SU-DHL-6 (cell line): ENCODE data around the gene TLK1.

ENCODE experiments used
- EZH2phosphoT487 ChIP-seq: fragments of 200-600 bp; sonication (generic), shearing (Covaris generic); conservative IDR thresholded peaks from 2 replicates; pipeline ENCODE4 v1.6.1; 2018; ENCODE audit warnings: mild to moderate bottlenecking, antibody characterized with exemption, low read length, moderate library complexity, mixed read lengths
- TF ChIP-seq, protein P1 (sequence below): fragments of 200-600 bp; sonication (generic); IDR thresholded peaks from one replicate; pipeline ENCODE4 v1.5.1; 2017; ENCODE audit warnings: antibody characterized with exemption, mild to moderate bottlenecking, low read length, moderate library complexity; ENCODE audit not compliant: insufficient read depth, poor library complexity, severe bottlenecking

DNA sequence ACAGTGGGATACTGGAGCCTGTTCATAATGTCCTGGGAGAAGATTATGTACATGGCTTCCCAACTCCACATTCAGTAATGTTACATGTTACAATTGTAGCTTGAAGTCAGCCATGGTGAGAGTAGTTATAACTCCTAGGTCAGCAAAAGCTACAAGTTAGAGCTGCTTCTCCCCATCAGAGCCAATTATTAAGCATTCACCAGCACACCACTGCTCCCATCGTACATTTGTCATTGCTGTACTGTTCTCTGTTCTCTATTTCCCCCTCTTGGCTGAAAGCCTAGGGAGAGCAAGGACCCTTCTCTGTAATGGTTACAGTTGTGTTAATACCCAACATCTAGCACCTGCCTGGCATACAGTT, 5.3 kb upstream of the TLK1 start:
- TF ChIP-seq, protein P1, sequence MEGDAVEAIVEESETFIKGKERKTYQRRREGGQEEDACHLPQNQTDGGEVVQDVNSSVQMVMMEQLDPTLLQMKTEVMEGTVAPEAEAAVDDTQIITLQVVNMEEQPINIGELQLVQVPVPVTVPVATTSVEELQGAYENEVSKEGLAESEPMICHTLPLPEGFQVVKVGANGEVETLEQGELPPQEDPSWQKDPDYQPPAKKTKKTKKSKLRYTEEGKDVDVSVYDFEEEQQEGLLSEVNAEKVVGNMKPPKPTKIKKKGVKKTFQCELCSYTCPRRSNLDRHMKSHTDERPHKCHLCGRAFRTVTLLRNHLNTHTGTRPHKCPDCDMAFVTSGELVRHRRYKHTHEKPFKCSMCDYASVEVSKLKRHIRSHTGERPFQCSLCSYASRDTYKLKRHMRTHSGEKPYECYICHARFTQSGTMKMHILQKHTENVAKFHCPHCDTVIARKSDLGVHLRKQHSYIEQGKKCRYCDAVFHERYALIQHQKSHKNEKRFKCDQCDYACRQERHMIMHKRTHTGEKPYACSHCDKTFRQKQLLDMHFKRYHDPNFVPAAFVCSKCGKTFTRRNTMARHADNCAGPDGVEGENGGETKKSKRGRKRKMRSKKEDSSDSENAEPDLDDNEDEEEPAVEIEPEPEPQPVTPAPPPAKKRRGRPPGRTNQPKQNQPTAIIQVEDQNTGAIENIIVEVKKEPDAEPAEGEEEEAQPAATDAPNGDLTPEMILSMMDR, result no peak
- TF ChIP-seq EZH2phosphoT487, result no peak
